NCI-H2107 treated with DMSO at 0.1 percent for 48 hours (cell line): ENCODE measurements around the gene IGF1R.
"Not testable (repeated sequence)": the region's sequence is repeated elsewhere in the genome, so short reads cannot be mapped to it uniquely, and the experiment has no call there.

Experiments used
- DNase-seq: peaks from one replicate; lab custom pipeline; 2025; ENCODE audit not compliant: unreplicated experiment; lab: John Stamatoyannopoulos, UW

Gene IGF1R

DNA sequence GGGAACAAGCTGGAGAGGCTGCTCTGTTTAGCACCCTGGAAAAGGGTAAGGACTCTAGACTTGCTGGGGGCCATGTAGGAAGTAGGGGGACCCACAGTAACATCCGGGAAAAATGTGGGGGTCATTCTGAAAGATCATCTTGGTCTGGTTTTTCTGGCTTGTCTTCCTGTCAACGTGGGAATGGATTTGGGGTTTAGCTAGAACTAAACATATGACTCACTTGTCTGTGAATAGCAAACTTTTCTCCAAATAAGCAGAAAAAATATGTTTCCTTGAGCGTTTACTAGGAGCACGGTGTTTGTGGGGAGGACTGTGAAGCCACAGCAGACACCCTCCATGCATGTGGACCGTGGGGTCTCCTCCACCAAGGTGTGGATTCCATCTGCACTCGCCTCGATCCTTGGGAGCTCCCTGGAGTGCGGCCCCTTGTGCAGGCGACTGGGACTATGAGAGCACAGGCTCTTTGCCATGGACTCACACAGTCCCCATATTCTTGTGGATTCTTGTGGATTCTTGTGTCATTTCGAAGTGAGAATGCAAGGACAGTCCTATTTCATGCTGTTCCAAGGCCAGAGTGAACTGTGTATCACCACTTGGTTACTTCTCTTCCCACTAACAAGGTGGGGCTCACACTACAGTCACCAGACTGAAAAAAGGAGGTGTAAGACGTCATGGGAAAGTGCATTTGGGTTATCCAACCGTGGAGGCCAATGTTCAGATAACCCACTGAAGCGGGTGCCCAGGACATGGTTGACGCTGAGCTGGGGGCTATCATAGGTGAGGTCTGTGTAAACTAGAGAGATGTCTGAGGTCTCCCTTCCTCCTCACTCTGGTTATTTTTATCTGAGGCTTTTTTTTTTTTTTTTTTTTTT lies 333.7 kb downstream of the IGF1R start:
- DNase-seq, result no peak

DNA sequence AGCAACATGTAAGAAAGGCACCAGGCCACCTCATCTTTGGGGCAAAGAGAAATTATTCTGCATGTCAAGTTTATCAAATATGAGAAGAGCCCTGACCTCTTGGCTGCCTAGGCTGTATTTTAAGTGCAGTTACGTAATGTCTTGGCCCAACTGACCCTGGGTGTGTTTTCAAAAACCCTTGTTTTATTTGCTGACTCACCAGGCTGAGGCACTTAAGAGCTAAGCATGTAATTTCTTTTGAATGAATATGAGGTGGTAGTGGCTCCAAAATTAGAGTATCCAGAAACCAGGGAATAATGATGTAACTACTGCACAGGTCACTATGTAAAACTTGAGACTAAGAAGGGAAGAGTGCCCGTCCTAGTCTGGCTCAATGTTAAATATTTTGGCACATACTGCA lies 335.0 kb downstream of the IGF1R start:
- no peak for DNase-seq

DNA sequence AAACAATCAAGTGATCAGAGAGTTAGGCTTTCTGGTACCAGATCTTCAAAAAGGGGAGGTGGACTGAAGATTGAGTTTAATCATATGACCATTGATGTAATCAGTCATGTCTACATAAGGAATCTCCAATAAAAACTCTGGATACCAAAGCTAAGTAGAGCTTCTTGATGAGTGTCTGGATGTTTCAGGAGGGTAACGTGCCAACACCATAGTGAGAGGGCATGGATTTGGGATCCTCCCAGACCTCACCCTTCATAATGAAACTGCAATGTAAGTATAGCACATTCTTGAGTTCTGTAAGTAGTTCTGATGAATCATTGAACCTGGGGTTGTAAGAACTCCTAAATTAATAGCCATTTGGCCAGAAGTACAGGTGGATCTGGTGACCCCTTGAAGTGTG lies 337.9 kb downstream of the IGF1R start:
- DNase-seq, result no peak

- no peak for DNase-seq
Observed at GRCh38 chr15:98994892-98995291, 346.6 kb downstream of the IGF1R start.

DNA sequence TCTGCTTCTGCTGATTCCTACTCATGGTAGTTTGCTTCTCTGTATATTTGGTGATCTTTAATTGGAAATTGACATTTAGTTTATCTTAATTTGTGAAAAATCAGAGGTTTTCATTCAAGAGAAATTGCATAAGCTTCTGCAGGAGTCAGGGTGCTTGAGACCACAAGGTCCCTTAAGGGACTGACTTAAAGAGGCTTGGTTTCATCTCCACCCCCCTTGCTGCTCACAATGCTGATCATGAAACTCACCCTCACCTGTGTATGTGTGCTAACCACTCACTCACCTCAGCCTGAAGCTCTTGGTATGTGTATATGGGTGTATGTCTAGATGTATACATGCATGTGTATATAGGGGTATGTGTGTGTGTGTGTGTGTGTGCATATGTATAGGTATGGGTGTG lies 347.8 kb downstream of the IGF1R start:
- no peak for DNase-seq

DNA sequence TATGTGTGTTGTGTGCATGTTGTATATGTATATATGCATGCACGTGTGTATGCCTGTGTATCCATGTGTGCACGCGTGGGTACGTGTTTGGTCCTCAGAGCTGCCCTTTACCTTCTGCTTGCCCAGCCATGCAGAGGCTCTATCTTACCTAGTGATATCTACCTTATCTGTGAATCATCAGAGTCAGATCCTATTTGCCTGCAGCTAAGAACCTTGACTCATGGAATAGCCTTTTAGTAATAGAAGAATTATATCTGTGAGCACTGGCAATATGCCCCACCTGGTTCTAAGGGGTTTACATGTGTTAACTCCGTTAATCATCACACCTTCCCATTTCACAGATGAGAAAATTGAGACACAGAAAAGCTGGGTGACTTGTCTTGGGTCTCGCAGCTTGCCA lies 348.3 kb downstream of the IGF1R start:
- no peak for DNase-seq

DNA sequence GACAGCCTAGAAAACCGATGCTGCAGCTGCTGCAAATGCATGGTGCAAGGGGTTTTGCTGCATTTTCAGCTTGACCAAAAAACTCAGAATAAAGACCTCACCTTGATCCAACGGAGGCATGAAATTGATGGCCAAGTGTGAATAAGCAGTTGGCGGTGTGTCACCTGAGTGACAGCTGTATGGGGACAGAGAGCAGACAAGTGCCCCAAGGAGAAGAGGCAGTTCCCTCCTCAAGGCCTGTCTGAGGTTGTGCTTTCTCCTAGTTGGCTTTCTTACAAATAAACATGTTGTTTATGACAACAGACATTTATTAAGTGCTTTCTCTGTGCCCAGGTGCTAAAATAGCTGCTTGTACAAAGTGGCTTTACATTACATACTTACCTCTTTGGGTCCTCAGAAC lies 349.0 kb downstream of the IGF1R start:
- no peak for DNase-seq

- no peak for DNase-seq
Observed at GRCh38 chr15:98997755-98998154, 349.4 kb downstream of the IGF1R start.

DNA sequence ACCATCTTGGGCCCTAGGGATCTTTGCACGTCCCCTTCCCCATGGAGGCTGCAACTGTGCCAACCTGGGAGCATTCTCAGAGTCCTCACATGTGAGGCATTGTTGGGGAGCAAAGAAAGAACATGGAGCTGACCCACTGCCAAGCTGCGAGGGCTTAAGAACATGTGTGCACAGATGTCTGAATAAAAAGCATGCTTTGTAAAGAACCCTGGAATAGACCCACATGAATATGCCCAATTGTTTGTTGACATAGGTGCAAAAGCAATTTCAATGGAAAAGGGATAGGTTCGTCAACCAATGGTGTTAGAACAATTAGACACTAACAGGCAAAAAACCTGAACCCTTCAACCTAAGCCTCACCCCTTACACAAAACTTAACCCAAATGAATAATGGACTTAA lies 349.9 kb downstream of the IGF1R start:
- no peak for DNase-seq

DNA sequence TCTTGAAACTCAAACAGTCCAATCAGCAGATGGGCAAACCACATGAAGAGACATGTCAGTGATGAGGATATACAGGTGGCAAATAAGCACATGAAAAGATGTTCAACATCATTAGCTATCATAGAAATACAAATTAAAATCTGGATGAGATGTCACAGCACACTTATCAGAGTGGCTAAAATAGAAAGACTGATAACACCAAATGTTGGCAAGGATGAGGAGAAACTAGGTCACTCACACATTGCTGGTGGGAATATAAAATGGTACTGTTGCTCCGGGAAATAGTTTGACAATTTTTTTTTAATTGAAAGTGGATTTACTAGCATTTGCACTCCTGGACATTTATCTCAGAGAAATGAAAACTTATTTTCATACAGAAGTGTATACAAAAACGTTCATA lies 350.9 kb downstream of the IGF1R start:
- no peak for DNase-seq

- DNase-seq, result no peak
Observed at GRCh38 chr15:99002226-99002625, 353.9 kb downstream of the IGF1R start.

GRCh38 chr15:99003317-99003716 lies 355.0 kb downstream of the IGF1R start:
- DNase-seq, result not testable (repeated sequence)

DNA sequence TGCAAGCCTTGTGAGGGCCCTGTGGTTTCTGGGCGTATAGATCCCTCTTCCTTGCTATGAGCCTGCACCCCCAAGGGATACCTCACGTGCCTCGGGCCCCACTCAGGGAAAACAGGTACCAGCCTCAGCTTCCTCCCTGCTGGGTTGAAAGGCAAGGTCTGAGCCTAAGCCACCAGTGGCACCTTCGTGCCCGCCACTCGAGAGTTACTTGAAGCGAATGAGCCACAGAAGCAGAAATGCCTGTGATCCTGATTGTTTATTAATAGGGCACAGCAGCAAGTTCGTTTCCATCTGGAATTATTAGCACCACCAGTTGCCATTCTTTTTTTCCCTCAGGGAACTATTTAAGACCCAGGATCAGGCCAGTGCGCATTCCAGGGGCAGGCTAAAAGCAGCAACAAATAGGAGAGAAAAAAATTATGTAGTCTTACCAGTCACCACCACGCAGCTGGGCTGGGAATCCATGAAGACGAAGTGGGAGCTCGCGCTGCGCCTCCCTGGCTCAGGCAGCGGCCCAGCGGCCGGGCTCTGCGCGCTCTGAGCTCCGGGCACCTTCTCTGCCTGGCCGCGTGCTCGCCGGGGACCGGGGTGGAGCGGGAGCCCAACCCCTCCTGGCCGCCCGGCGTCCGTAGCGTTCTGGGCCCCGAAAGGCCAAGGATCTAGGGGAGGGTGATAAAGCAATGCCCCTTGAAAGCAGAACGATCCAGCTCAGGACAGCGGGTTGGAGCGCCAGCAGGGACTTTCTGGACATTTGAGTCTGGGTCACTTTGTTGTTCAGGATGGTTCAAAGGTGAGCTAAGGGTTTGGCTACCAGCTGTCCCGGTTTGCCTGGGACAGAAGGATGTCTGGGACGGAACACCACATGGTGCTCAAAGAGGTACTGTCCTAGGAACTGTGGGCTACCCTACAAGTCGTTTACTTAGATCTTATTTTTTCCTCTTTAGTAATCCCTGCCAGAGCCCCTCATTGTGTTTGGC lies 356.9 kb downstream of the IGF1R start:
- not testable (repeated sequence) for DNase-seq

- no peak for DNase-seq
Observed at GRCh38 chr15:99006146-99006545, 357.8 kb downstream of the IGF1R start.

DNA sequence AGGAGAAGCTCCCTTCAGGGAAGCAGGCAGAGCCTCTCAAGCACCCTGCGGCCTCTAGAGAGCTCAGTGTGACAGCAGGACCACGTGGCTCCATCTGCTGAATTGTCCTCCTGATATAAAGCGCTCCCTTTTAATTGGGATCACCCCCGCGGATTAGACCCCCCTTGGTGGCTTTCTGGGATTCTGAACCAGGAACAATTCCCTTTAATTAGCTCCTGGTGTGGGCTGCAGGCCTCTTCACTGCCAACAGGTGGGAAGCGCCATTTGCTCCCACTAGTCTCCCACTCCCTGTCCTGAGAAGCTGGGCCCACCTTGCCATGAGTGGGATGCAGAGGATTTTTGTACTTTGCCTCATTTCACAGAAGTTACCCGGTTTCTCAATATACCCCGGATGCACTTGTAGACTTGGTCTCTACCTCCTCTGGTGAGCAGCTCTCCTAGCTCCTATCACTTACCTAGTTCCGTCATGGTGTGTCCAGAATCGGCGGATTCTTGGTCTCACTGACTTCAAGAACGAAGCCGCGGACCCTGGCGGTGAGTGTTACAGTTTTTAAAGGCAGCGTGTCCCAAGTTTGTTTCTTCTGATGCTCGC lies 358.7 kb downstream of the IGF1R start:
- DNase-seq, result no peak

- no peak for DNase-seq
Observed at GRCh38 chr15:99009741-99010330, 361.5 kb downstream of the IGF1R start.

DNA sequence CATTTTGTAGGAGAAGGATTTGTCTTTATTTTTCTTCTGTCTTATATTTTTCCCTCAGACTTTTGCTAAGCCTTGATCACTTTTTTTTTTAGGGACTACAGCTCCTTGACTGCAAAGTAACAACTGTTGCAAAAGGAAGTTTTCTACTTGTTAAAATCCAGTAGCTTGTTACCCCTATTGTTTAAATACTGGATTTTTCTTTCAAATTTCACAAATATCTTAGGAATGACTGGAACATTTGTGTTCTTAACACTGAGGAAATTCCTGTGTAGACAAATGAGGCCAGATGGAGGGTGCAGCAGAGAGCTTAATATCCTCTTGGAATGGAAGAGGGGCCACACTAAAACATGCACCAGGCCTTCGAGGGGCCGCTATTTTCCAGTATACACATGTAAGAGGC lies 362.4 kb downstream of the IGF1R start:
- no peak for DNase-seq
